HG02763 (cell line): ENCODE measurements around the gene ITPA.
"Not testable (repeated sequence)": the region's sequence is repeated elsewhere in the genome, so short reads cannot be mapped to it uniquely, and the experiment has no call there.

ENCODE experiments used
- ATAC-seq: cut with Tn5 transposase; IDR thresholded peaks from one replicate; pipeline ENCODE4 v1.9.1; 2021; ENCODE audit warnings: mild to moderate bottlenecking, moderate library complexity; ENCODE audit not compliant: unreplicated experiment

ITPA gene

GRCh38 chr20:3172933-3173609, 36.2 kb upstream of the ITPA start, which contains the start of gene LZTS3:
Gene LZTS3 (minus strand): TSS chr20:3173549. CDS start chr20:3167163, 6,386 bp downstream.
- ATAC-seq = peak; percentile 83

DNA sequence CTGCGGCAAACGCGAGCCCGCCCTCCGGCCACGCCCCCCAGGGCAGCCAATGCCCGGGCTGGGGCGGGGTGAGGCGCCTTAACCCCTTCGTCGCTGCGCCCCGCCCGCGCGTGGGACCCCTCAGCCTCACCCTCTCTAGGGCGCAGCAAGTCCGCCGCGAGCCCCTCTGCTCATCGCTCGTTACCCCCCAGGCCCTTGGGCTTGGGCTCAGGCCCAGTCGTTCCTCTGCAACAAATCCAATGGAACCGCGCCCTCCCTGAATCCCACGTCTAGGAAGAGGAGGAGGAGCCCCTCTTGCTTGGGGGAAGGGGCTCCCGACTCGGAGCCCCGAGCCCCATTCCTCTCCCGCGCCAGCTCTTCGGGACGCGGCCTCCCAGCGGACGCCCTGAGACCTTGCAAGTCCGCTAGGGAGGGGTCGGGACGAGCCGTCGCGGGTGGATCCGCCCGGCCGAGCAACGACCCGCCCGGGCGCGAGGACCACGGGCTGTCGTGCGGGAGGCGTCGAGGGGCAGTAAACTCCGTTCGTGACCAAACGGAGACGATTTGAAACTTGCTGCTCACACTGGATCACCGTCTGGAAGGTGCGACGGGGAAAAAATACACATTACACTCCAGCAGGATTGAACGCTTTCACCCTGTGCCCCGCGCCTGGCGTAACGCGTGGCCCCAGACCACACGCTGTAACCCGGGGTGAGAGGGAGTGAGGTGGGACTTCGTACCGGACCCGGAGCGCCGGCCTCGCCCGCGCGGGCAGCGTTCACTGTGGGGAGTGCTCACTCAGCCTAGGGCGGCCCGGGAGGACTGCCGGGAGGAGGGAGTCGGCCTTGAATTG, 35.5 kb upstream of the ITPA start:
- ATAC-seq = no peak

DNA sequence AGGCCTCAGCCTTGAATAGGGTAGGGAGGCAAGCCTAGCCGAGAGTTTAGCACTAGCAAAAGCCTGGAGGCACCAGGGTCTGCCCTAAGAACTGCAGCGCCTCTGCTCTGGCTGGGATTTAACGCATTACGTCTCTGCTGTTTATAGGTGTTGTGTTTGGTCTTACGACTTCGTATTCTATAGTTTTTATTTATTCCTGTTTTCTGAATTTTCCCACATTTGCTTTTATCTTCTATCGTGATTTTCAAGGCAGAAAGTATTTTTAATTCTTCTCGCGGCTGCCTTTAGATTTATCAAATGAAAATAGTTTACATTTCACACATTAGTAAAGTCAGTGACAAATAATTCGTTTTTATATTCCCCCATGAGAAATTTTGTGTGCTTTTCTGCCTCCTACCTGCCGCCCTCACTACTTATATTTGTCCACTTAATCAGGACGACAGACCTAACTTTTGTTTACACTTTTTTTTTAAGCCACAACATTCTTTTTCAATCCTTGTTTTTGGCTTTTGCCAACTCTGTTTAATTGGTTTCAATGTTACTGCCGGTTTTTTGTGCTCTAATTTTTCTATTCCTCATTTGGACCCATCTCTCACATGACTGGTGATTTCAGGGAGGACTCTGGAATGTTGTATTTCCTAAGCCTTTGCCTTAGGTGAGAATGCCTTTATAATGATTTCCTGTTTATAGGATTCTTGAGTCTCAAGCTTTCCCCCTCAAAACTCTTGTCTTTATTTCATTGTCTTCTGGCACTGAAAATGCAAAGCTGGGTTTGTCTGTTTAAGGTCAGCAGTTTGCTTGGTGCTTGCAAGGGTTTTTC, 34.6 kb upstream of the ITPA start:
- no peak for ATAC-seq

- no peak for ATAC-seq
Measured at GRCh38 chr20:3175270-3175669, 34.0 kb upstream of the ITPA start.

DNA sequence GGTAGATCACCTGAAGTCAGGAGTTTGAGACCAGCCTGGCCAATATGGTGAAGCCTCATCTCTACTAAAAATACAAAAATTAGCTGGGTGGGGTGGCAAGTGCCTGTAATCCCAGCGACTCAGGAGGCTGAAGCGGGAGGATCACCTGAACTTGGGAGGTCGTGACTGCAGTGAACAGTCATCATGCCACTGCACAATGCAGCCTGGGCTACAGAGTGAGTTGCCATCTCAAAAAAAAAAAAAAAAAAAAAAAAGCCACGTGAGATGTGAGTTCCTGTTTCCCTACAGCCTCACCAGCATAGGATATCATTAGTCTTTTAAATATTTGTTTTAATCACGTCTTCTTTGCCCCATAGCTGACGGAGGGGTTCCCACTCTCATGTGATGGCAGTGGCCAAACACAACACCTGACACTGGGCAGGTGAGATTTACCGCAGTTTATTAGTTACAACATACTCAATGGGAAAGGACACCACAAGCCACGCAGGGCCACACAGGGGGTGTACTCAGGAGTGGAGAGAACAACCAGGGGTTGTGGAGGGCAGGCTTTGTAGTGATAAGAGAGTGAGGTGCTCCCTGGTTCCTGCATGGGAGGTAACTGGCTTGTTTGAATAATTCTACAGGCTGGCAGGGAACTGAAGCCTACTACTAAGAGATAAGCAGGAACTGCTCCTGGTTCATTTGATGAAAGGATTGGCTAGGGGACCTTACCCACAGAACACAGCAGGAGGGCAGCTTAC, 31.4 kb upstream of the ITPA start:
- no peak for ATAC-seq

DNA sequence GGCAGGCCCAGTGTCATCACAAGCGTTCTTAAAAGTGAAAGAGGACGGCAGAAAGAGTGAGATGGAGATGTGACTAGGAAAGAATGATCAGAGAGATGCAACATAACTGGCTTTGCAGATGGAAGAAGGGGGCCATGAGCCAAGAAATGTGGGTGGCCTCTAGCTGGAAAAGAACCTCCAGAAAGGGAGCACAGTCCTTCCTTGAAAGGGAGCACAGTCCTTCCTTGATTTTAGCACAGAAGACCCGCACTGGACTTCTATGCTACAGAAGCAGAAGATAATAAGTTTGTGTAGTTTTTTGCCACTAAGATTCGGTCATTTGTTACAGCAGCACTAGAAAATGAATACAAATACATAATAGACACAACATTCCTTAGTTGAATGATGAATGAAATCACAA, 29.0 kb upstream of the ITPA start:
- ATAC-seq = no peak

- ATAC-seq = no peak
Measured at GRCh38 chr20:3181270-3181669, 28.0 kb upstream of the ITPA start.

GRCh38 chr20:3182429-3182828, 26.9 kb upstream of the ITPA start:
- ATAC-seq = not testable (repeated sequence)

- no peak for ATAC-seq
Measured at GRCh38 chr20:3183896-3184612, 25.2 kb upstream of the ITPA start.

DNA sequence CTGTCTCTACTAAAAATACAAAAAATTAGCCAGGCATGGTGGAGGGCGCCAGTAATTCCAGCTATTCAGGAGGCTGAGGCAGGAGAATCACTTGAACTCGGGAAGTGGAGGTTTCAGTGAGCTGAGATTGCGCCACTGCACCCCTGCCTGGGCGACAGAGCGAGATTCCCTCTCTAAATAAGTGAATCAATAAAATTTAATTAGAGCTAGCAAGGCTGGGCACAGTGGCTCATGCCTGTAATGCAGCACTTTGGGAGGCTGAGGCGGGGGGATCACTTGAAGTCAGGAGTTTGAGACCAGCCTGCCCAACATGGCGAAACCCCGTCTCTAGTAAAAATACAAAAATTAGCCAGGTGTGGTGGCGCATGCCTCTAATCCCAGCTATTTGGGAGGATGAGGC, 21.4 kb upstream of the ITPA start:
- ATAC-seq = not testable (repeated sequence)

DNA sequence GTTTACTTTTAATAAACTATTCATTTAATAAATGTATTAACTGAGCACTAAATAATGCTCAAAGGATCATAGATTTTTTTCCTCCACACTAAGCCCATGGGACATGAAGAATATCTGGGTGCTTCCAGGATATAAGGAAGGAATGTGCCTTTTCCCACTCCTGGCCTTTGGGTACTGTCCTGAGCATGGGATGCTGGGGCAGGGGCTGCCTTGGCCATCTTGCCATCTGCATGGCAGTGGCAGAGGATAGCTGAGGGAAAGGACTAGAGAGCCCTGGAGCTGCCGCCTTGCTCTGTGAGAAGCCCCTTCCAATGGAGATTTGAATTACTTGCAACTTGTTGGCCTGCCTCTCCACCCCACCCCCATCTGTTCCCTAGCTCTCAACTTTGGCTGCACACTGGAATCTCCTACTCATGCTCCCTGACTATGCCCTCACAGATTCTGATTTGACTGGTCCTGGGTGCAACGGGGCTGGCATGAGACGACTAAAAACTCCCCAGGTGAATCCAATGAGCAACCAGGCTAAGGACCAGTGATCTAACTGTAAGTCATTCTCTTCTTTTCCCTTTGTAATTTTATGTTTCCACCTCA, 20.4 kb upstream of the ITPA start:
- ATAC-seq = no peak

GRCh38 chr20:3189561-3190131, 19.7 kb upstream of the ITPA start:
- ATAC-seq = no peak

DNA sequence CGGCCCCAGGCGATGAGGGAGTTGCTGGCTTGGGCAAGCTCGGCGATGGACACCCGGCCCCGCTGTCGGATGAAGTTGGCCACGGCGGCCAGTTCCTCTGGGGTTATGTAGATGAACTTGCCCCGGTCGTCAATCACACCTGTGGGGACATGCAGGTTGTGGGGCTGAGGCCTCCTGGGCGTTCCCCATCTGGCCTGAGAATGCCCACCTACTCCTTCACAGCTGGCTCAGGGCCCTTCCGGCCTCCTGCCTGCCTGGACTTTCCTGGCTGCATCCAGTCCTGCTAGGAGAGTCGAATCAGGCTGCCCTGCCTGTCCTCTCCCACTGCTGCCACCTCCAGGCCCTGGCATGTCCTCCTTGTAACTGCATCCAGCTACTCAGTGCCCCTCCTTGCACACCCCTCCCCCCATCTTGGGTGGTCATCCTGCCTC, 18.6 kb upstream of the ITPA start:
- no peak for ATAC-seq

- ATAC-seq = no peak
Measured at GRCh38 chr20:3192226-3193015, 16.9 kb upstream of the ITPA start.

- ATAC-seq = no peak
Measured at GRCh38 chr20:3193806-3194616, 15.3 kb upstream of the ITPA start.

DNA sequence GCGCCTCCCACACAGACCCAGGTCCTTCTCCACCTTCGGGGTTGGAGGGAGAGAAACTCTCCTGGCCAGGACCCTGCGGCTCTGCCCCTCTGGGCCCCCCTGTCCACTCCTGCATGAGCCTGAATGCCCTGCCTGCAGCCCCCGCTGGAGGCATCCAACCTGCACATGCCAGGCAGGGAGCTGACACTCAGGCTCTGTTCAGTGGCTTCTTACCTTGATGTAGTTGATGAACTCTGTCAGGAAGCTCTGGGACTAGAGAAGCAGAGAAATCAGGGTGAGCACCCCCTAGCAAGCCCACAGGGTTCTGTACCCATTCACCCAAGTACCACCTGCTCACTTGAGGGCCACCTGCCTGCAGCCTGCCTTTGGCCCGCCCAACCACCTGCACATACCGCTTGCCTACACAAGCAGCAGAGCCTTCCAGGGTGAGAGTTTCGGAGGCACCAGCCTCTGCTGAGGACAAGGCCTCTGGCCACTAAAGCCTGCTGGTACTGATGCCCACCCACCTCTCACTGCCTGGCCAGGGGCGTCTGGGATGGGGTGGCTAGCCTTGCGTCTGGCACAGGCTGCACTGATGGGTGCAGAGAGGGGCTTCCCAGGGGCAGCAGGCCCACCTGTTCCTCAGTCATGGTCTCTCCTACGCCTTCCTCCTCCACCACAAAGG, 14.5 kb upstream of the ITPA start:
- no peak for ATAC-seq

GRCh38 chr20:3195590-3196237, 13.6 kb upstream of the ITPA start:
- ATAC-seq = no peak
